NCI-H146 (cell line): Measurements from ENCODE around the gene RAB20.
"Not testable (repeated sequence)": the region's sequence is repeated elsewhere in the genome, so short reads cannot be mapped to it uniquely, and the experiment has no call there.

Experiments
- DNase-seq: peaks from one replicate; lab custom pipeline; 2025; lab: John Stamatoyannopoulos, UW

Gene RAB20

DNA sequence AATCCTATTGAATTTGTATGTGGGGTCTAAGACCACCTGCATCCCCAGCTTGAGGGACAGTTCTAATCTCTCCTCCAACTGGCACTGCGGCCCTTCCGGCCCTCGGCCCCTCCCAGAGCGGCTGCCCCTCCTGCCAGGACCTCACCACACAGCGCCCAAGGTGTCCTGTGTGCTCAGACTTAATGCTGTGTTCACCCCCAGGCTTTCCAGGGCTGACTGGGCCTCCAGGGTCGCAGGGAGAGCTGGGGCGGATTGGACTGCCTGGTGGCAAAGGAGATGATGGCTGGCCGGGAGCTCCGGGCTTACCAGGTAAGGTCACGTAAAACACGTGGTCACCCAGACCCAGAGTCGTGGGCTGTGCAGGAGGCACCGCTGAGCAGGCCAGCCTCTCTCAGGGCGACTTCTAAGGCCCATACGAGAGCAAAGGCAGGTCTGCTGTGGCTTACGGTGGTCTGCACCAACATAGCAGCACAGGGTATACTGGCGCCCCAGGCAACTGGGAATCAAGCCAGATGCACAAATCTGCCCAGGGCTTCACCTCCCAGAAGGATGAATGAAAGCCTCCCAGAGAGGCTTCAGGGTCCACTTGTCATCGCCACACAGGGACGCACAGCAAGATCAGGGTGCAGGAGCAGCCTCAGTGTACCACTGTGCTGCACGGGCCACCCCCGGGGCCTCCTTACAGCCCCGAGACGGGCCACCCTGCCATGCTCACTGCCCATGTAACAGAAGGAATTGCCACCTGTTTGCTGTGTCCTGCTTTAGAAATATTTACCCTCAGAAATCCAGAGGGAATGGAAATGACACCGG, 69.4 kb downstream of the RAB20 start:
- DNase-seq: no peak

DNA sequence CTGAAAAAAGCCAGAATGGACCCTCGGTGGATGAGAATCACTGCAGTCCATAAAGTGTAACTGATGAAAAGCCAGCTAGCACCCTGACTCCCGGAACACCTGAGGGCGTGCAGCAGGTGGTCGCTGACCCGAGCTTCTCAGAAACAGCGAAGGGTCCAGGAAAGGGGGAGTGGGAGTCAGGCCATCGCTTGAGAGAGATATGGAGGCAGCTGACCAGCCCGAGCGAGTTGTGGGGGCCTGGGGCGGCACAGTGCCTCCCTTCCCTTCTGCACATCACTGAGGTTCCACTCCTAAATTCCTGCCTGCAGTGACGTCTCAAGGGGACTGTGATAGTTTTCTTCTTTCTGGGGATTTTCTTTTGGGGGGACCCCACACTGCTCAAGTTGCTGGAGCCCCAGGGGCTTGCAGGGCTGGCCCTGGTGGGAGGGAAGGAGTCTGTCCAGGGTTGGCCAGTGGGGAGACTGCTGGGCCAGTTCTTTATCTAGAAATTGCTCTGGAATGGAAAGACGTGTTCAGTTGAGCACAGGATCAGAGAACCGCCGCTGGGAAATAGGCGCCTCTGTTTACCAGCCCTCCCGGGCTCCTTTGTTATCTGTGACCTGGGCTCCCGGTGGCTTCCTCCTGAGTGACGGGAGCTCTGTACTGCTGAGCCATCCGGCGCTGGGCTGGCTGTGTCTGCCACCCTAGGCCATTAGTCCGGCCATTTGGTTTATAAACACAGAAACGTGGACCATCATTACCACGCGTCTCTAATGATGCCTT, 71.3 kb downstream of the RAB20 start:
- DNase-seq: peak; percentile 86

DNA sequence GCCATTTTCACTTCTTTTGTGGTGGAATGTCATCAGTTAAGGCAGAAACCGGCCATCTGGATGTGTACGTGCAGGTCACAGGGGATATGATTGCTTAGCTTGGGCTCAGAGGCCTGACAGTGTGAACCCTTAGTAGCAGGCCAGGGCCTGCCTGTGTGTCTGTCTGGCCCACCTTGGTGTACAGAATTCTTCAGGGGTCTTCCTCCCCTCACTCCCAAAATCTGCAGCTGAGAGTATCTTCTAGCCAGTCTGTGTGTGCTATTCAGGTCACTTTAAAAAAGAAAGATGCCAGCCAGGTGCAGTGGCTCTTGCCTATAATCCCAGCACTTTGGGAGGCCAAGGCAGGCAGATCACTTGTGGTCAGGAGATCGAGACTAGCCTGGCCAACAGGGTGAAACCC, 74.6 kb downstream of the RAB20 start:
- DNase-seq: not testable (repeated sequence)

DNA sequence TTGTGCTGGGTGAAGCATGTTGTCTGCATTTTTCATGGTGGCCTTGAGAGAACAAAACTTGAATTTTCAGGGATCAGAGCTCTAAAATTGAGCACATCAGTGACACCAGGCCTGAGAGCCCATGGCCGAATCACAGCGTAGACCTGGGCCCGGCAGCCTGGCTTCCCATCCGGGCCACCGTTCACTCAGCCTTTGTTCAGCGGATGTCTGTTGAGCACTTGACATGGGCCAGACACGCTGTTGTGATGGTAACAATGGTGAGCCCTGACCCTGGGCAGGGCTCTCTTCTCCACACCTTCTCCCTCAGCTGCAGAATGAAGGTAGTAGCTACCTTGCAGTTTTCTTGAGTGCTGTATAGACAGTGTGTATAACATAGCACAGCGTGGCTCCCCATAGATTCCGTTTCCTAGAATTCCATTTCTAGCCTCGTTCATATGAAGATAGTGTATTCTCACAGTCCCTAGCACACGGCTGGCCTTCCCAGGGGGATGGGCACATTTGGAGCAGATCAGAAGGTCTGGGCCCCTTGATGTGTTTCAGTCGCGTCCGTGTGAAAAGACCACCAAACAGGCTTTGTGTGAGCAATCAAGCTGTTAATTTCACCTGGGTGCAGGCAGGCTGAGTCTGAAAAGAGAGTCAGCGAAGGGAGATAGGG, 75.3 kb downstream of the RAB20 start:
- no peak for DNase-seq

DNA sequence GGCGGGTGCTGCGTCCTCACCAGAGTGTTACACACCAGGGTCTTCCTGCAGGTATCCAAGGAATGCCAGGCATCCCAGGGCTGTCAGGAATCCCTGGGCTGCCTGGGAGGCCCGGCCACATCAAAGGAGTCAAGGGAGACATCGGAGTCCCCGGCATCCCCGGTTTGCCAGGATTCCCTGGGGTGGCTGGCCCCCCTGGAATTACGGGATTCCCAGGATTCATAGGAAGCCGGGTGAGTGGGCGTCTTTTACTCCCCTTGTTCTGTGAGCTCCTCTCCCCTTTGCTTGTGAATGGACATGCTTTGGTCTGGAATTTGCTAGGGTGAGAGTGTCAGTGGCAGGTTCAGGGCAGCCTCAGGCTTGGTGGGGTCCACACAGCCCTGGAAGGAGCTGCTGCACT, 75.9 kb downstream of the RAB20 start:
- DNase-seq: no peak

DNA sequence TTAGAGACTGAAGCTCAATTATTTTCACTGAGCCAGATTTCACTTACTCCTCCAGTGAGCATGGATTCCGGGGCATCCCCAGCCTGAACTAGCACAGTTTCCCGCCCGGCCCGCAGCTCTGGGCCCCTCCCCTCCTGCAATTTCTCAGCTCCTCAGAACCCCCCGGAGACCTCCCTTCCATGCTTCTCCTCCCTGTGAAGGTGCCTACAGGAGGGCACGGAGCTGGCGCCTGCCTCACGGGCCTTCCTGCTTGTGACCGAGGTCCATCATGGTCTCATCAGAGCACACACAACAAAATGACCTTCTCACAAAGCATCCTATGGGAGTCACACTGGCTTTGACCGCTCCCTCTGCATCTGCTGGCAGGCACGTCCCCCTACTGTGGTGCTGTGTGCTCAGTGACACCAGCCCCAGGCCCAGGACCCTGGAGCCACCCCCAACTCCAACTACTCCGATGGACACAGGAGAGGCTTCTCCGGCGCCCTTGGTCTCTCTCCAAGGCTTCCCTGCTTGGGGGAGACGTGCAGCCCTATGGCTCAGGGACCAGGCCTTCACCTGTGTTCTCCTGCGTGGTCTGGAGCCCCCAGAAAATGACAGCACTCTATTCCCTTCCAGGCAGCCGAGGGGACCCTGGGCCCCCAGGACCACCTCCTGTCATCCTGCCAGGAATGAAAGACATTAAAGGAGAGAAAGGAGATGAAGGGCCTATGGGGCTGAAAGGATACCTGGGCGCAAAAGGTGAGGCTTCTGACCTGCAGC, 77.1 kb downstream of the RAB20 start:
- DNase-seq: no peak

DNA sequence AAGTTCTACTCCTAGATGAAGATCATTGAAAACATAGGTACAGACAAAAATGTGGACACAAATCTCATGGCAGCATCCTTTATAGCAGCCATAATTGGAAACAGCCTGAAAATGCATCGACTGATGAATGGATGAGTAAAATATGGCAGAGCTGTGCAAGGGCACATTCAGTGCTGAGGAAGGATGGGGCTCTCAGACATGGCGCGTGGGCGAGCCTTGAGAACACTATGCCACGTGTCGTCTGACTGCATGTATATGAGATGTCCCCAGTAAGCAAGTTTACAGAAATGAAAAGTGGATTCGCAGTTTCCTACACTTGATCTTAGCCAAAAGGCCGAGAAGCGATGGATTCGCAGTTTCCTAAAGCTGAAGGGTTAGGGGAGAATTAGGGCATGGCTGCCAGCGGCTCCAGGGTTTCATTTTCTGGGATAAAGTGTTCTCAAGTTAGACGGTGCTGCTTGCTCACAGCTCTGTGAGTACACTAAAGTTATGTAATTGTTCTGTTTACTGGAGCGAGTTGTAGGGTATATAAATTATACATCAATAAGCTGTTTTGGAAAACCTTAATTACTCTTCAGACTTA, 78.0 kb downstream of the RAB20 start:
- DNase-seq: no peak

DNA sequence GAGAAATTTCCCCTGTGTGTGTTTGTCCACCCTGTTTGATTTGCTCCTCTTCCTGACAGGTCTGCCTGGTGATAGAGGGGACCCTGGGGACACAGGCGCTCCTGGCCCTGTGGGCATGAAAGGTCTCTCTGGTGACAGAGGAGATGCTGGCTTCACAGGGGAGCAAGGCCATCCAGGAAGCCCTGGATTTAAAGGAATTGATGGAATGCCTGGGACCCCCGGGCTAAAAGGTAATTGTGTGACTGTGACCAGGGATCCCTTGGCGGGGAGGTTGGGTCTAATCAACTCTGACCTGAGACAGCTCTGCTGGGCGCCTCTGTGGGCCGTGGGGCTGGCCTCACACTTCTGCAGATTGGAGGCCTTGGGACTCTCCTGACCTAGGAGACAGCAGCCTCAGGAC, 81.4 kb downstream of the RAB20 start:
- DNase-seq: no peak

DNA sequence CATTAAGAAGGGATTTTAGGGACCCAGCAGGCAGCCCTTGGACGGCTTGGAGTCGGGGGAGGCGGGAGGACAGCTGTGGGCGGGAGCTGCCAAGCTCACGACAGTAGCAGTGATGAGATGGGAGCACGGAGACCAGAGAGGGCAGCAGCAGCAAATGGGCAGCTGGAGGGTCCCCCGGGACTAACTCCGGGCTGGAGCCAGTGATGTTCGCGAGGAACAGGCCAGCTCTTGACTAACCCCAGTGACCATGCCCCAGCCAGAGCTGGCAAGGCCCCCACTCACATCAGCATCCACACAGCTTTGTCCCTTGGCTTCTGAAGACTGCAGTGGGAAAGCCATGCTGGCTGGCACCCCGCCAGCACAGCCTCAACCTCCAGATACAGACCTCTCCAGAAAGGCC, 81.9 kb downstream of the RAB20 start:
- no peak for DNase-seq

DNA sequence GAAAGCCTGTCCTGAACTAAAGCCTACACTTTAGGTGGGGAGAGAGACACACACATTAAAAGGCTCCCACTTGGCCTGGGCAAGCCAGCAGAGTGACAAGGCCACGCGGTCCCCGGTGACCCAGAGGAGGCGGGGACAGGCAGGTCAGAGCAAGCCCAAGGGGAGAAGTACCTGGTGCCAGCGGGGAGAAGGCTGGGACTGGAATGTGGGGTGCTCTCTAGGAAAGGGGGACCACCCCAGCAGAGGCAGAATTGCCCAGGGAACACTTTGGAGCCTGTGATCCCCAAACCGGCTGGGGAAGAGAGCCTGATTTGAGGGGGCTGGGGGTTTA, 82.3 kb downstream of the RAB20 start:
- no peak for DNase-seq

DNA sequence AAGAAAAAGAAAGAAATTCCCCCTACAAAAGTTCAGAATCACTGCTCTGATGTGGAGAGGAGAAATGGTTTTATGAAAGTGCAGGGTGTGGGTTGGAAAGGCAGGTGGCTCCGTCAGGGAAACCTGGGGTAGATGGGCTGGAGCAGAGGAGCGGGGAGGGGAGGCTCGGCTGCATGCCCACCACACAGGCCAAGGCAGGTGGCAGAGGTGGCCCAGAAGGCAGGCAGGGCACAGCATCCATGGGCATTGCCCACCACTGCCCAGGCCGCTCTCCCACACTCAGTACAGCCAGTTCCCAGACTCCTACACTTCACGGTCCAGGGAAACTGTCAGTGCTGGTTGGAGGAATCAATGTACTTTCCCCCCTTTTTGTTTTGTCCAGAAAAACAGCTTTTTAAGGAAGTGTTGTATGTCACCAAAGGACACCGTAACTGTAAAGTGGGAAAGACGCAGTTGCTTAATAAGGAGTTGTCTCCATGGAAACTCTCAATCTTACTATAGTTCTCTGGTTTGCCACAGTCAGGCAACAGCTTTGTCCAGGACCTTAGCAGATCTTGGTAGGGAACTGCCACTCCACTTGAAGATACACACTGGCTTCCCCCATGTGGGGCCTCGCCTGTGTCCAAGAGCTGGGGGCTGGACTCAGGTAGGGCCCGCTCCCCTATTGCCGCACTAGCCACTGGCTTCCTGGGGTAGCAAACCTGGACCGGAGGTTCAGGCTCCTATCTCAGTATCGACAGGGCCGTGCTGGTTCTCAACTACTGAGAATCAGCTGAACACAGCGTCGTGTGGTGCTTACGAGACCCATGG, 82.9 kb downstream of the RAB20 start:
- DNase-seq: no peak

DNA sequence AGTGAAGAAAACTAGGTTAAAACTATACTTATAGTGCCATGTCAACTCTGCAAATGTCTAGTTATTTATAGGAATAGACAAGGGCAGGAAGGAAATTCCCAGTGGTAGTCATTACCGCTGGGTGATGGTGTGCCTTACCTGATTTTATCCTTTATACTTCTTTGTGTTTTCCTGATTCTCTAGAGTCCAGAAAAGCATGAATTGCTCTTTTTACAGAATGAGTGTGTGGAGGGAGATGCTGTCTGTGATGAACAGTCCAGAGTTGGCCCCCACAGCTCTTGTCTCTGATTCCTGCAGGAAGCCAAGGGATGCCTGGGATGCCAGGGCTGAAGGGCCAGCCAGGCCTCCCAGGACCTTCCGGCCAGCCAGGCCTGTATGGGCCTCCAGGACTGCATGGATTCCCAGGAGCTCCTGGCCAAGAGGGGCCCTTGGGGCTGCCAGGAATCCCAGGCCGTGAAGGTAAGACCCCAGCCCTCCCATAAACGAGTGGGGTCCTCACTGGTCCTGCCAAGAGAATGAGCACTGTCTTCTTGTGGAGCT, 83.7 kb downstream of the RAB20 start:
- DNase-seq: no peak

DNA sequence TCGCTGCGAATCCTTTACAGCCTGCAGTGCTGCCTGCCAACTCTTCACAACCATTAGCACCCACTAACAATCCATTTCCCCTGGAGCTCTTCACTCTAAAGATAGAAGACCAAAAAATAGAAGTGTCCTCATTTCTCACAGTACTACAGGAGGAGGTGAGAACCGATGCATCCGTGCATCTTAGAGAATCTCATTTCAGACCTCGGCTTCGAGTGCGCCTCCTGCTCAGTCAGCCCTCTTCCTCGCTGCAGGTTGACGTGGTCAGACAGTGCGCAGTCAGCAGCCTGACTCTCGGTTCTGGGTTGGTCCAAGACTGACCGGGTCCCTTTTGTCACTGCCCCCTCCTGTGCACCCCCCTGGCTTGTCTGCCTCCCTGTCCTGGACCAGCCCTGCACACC, 85.3 kb downstream of the RAB20 start:
- no peak for DNase-seq

DNA sequence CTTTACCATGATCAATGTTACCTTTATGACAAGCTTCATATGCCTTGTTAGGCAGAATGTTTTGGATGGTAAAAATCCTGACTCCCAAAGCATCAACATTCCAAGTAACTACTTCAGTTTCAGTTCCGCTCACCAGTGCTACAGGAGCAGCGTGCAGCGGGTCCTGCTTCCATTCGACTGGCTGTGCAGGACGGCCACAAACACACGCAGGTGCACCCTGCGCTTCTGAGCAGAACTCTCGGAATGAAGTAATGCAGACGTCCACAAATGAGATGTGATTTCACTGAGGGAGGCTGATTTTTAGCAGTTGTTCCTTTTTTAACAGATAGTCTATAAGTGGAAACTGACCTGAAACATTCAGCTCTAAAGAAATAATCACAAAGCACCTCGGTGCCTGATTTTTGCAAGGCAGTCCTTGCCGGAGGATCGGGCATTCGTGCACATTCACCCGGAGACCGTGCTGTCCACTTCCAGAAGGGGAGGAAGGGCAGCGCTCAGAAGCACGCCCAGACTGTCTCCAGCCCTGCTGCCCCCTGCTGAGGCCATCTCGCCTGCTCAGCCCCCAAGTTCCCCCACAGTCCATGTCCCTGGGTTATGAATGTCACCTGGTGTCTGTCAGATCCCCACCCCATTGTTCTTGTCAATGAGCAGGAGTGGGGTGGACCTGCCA, 85.8 kb downstream of the RAB20 start:
- DNase-seq: peak; percentile 27

DNA sequence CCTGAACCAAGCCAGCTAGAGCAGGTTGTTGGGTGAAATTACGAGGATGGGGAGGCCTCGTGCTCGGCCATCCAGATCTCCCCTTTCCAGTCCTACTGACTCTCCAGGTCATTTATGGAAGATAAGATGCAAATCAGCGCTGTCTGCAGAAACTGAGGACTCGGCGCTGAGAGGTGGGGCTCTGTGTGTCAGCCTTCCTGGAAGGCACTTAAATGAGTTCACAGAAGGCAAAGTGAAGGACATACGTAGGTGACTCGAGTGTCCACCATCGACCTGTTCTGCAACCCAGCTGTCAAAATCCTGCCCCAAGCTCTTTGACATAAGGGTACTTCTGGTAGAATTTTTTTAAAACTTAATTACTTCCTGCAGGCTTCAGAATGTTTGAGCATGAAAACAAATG, 86.4 kb downstream of the RAB20 start:
- no peak for DNase-seq

DNA sequence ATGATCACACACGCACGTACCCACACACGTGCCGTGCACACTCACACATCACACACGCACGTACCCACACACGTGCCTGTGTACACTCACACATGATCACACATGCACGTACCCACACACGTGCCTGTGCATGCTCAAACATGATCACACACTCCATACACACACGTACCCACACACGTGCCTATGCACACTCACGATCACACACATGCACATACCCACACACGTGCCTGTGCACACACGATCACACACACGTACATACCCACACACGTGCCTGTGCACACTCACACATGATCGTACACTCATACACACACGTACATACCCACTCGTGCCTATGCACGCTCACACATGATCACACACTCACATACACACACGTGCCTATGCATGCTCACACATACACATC, 86.8 kb downstream of the RAB20 start:
- DNase-seq: no peak
